ENCODE data around the gene PRELP.

The PRELP gene

DNA sequence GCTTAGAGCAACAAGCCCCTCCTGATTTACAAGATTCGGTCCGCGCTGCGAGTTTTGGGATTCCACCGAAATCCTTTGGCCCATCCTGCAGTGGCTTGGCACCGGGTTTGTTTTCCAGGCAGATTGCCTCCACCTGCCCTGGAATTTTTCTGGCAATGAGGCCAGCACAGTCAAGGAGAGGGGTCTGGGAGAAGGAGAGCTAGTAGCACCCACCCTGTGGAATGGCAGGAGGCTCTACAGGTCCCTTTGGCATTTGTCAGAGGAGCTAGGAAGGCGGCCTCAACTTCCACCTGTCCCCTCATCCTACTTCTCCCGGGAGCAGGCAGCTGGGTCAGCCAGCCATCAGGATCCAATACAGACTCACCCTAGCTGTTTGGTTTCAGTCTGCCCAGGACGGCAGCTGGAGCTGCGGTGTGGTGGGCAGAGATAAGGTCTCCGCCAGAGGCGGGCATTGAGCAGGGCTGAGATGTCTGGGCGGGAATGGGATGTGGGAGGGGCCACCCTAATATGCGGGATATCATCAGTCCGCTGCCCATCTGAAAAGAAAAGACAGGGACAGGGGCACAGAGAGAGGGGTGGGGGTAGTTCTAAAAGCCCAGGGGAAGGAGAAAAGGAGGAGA lies 37.8 kb upstream of the PRELP start:
- Histone ChIP-seq H3K27me3 (ENCODE audit: insufficient read depth, insufficient read length) (peaks cover 6% of the 10 kb centered on the region), H3K36me3 (ENCODE audit: insufficient read depth, insufficient read length, low read length) (no peaks in the 10 kb centered on the region), H3K4me1 (ENCODE audit: insufficient read depth, insufficient read length) (peaks cover 10% of the 10 kb centered on the region), H3K9ac (ENCODE audit: insufficient read length, low read depth) (no peak overlapping the region), H3K9me3 (ENCODE audit: insufficient read depth, low read length) (no peaks in the 10 kb centered on the region), H3K4me3 (ENCODE audit: insufficient read length, low read depth) (no peak overlapping the region)
- TF ChIP-seq YY1 (IDR thresholded peaks at IDR 0.05; ENCODE audit: insufficient read depth, insufficient read length) (no peak), SUZ12 (IDR thresholded peaks at IDR 0.05; ENCODE audit: extremely low read depth, insufficient read depth, insufficient read length) (no peak), ZNF274 (IDR thresholded peaks at IDR 0.05; ENCODE audit: low read depth, low read length) (no peak)
- no peak for DNase-seq (ENCODE audit: low read depth, low spot score)

DNA sequence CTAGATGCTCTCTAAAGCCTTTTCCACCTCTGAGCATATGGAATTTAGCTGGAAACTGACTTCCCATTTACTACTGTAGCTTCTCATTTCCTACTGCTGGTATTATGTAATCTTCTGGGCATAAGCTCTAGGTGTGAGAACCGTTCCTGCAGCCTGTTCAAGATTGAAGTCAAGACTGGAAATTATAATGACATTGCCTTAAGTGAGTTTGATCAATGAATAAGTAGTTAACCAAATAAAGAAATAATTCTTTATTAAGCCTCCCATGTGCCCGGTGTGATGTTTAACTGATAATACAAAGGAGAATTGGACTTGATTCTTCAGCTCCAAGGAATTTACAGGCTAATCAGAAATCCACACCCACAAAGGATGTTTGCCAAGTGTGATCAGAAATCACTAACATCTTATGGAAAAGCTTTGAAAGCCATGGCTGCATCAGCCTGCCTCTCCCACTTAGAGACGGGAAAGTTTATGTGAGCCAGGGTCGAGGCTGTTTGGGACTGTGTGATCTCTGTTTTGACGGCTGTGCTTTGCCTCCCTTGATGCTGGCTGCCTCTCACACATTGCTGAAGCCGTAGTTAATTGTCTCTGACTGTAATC lies 36.4 kb upstream of the PRELP start:
- no peak for TF ChIP-seq YY1 (IDR thresholded peaks at IDR 0.05; ENCODE audit: insufficient read depth, insufficient read length)
- no peak for TF ChIP-seq ZNF274 (IDR thresholded peaks at IDR 0.05; ENCODE audit: low read depth, low read length)
- TF ChIP-seq SUZ12 (IDR thresholded peaks at IDR 0.05; ENCODE audit: extremely low read depth, insufficient read depth, insufficient read length), result no peak

DNA sequence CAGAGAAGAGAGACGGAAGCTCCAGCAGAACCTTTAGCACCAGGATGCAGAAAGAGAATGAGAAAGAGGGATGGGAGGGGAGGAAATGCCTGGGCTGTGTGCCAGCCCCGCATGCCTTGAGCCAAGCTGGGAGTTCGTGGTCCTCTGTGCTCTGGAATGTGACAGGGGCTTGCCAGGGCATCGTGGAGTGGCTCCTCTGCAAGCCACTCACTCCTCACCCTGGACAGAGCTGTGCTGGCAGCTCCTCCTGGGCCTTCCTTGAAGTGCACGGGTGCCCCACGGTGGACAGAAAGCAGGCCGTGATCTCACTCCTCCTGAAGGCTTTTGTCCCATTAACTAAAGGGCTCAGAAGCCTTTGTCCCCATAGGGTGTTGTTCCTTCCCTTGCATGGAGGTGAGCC lies 34.8 kb upstream of the PRELP start:
- peaks cover 8% of the 10 kb centered on the region for H3K4me1 ChIP-seq (ENCODE audit: insufficient read depth, insufficient read length)
- H3K36me3 ChIP-seq (ENCODE audit: insufficient read depth, insufficient read length, low read length), result no peaks in the 10 kb centered on the region
- H3K27me3 ChIP-seq (ENCODE audit: insufficient read depth, insufficient read length), result peaks cover 6% of the 10 kb centered on the region
- DNase-seq (ENCODE audit: low read depth, low spot score), result peak; percentile 40
- H3K9me3 ChIP-seq (ENCODE audit: insufficient read depth, low read length), result peaks cover 15% of the 10 kb centered on the region
- H3K9ac ChIP-seq (ENCODE audit: insufficient read length, low read depth), result no peak overlapping the region
- TF ChIP-seq SUZ12 (IDR thresholded peaks at IDR 0.05; ENCODE audit: extremely low read depth, insufficient read depth, insufficient read length) (no peak), YY1 (IDR thresholded peaks at IDR 0.05; ENCODE audit: insufficient read depth, insufficient read length) (no peak), ZNF274 (IDR thresholded peaks at IDR 0.05; ENCODE audit: low read depth, low read length) (no peak)
- H3K4me3 ChIP-seq (ENCODE audit: insufficient read length, low read depth), result no peak overlapping the region

More for the DNA sequence above, 36.4 kb upstream of the PRELP start:
- DNase-seq (ENCODE audit: low read depth, low spot score), result no peak
- Histone ChIP-seq H3K27me3 (ENCODE audit: insufficient read depth, insufficient read length) (peaks cover 6% of the 10 kb centered on the region), H3K9ac (ENCODE audit: insufficient read length, low read depth) (no peak overlapping the region), H3K4me3 (ENCODE audit: insufficient read length, low read depth) (no peak overlapping the region), H3K4me1 (ENCODE audit: insufficient read depth, insufficient read length) (peaks cover 12% of the 10 kb centered on the region), H3K36me3 (ENCODE audit: insufficient read depth, insufficient read length, low read length) (no peaks in the 10 kb centered on the region), H3K9me3 (ENCODE audit: insufficient read depth, low read length) (no peaks in the 10 kb centered on the region)

DNA sequence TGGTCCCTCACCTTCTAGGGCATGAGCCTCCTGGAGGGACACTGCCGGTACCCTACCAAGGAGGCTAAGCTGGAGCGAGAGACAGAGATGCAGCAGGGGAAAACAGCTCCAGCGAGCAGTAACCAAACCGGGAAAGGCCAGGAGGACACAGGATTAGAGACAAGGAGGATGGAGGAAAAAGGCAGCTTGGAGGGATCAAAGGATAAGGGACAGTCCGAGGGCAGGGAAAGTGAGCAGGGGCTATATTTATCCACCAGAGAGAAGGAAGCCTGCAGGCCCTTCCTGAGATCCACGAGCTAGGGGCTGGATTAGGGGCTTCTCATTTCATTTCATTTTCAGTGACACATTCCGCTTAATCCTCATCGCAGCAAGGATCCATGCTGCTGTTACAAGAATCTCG lies 33.8 kb upstream of the PRELP start:
- H3K9ac ChIP-seq (ENCODE audit: insufficient read length, low read depth), result no peak overlapping the region
- TF ChIP-seq YY1 (IDR thresholded peaks at IDR 0.05; ENCODE audit: insufficient read depth, insufficient read length) (no peak), SUZ12 (IDR thresholded peaks at IDR 0.05; ENCODE audit: extremely low read depth, insufficient read depth, insufficient read length) (no peak)
- DNase-seq (ENCODE audit: low read depth, low spot score), result no peak
- peaks cover 6% of the 10 kb centered on the region for H3K27me3 ChIP-seq (ENCODE audit: insufficient read depth, insufficient read length)
- no peak overlapping the region for H3K4me3 ChIP-seq (ENCODE audit: insufficient read length, low read depth)
- peaks cover 8% of the 10 kb centered on the region for H3K4me1 ChIP-seq (ENCODE audit: insufficient read depth, insufficient read length)
- H3K9me3 ChIP-seq (ENCODE audit: insufficient read depth, low read length), result peaks cover 21% of the 10 kb centered on the region
- H3K36me3 ChIP-seq (ENCODE audit: insufficient read depth, insufficient read length, low read length), result no peaks in the 10 kb centered on the region

DNA sequence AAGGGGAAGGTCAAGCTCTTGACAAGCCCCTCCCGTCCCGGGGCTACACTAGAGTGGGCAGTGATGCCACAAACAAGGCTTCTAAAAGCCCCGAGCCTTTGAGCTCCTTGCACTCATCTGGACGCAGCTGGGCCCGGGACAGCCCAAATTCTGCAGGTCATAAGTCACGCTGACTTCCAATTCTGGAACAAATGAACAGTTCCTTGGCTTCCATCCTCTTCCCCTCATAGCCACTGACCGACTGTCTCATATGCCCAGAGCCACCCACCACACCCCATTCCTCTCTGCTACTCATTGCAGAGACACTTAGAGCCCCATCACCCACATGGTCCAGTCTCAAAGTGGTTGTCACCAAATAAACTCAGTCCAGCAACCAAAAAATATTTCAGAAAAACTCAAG lies 32.8 kb upstream of the PRELP start:
- no peak overlapping the region for H3K9ac ChIP-seq (ENCODE audit: insufficient read length, low read depth)
- peaks cover 21% of the 10 kb centered on the region for H3K9me3 ChIP-seq (ENCODE audit: insufficient read depth, low read length)
- TF ChIP-seq SUZ12 (IDR thresholded peaks at IDR 0.05; ENCODE audit: extremely low read depth, insufficient read depth, insufficient read length), result no peak
- DNase-seq (ENCODE audit: low read depth, low spot score), result no peak
- H3K27me3 ChIP-seq (ENCODE audit: insufficient read depth, insufficient read length), result peaks cover 6% of the 10 kb centered on the region
- no peak overlapping the region for H3K4me3 ChIP-seq (ENCODE audit: insufficient read length, low read depth)
- H3K4me1 ChIP-seq (ENCODE audit: insufficient read depth, insufficient read length), result peaks cover 8% of the 10 kb centered on the region
- H3K36me3 ChIP-seq (ENCODE audit: insufficient read depth, insufficient read length, low read length), result no peaks in the 10 kb centered on the region

DNA sequence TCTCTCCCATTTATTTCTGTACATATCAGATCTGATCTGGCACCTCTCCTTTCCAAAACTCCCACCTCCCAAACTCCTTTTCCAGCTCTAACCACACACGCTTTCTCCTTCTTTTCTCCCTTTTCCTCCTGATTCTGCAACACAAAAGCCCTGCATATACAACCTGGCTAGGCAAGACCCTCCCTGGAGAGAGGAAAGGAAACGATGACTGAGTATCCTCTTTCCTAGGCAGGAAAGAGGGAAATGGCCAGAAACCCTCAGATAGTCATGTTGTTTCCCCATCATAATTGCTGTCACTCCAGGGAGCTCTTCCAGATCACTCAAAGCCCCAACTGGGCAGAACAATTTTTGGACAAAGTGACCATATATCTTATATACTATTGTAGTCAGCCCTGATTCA lies 32.3 kb upstream of the PRELP start:
- peaks cover 6% of the 10 kb centered on the region for H3K27me3 ChIP-seq (ENCODE audit: insufficient read depth, insufficient read length)
- H3K9ac ChIP-seq (ENCODE audit: insufficient read length, low read depth), result no peak overlapping the region
- DNase-seq (ENCODE audit: low read depth, low spot score), result no peak
- peaks cover 8% of the 10 kb centered on the region for H3K4me1 ChIP-seq (ENCODE audit: insufficient read depth, insufficient read length)
- H3K9me3 ChIP-seq (ENCODE audit: insufficient read depth, low read length), result peaks cover 21% of the 10 kb centered on the region
- no peaks in the 10 kb centered on the region for H3K36me3 ChIP-seq (ENCODE audit: insufficient read depth, insufficient read length, low read length)
- H3K4me3 ChIP-seq (ENCODE audit: insufficient read length, low read depth), result no peak overlapping the region
- TF ChIP-seq YY1 (IDR thresholded peaks at IDR 0.05; ENCODE audit: insufficient read depth, insufficient read length), result no peak
- TF ChIP-seq SUZ12 (IDR thresholded peaks at IDR 0.05; ENCODE audit: extremely low read depth, insufficient read depth, insufficient read length), result no peak
- no peak for TF ChIP-seq ZNF274 (IDR thresholded peaks at IDR 0.05; ENCODE audit: low read depth, low read length)

DNA sequence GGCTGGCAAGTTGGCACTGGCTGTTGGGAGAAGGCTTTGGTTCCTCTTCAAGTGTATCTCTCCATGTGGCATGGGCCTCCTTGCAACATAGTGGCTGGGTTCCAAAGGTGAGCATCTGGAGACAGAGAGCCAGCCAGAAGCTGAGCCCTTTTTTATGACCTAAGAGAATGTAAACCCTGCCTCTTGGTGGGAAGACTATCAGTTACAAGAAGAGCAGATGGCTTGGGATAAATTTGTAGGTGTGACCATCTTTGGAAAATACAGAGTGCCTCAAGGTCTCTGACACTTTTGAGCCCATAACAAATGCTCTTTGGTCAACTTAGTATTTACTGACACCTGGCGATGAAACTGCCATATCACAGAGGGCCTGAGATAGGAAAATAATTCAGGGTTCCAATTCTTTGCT lies 31.4 kb upstream of the PRELP start:
- peaks cover 6% of the 10 kb centered on the region for H3K27me3 ChIP-seq (ENCODE audit: insufficient read depth, insufficient read length)
- DNase-seq (ENCODE audit: low read depth, low spot score), result no peak
- TF ChIP-seq ZNF274 (IDR thresholded peaks at IDR 0.05; ENCODE audit: low read depth, low read length), result no peak
- no peak for TF ChIP-seq YY1 (IDR thresholded peaks at IDR 0.05; ENCODE audit: insufficient read depth, insufficient read length)
- no peak for TF ChIP-seq SUZ12 (IDR thresholded peaks at IDR 0.05; ENCODE audit: extremely low read depth, insufficient read depth, insufficient read length)

More for the DNA sequence above, 31.4 kb upstream of the PRELP start:
- H3K4me1 ChIP-seq (ENCODE audit: insufficient read depth, insufficient read length), result peaks cover 8% of the 10 kb centered on the region
- H3K36me3 ChIP-seq (ENCODE audit: insufficient read depth, insufficient read length, low read length), result no peaks in the 10 kb centered on the region
- H3K9ac ChIP-seq (ENCODE audit: insufficient read length, low read depth), result no peak overlapping the region
- peaks cover 21% of the 10 kb centered on the region for H3K9me3 ChIP-seq (ENCODE audit: insufficient read depth, low read length)
- H3K4me3 ChIP-seq (ENCODE audit: insufficient read length, low read depth), result no peak overlapping the region
